HG02885 (cell line): Measurements from ENCODE around the gene KCTD8.
"Not testable (repeated sequence)": the region's sequence is repeated elsewhere in the genome, so short reads cannot be mapped to it uniquely, and the experiment has no call there.

ENCODE experiments used
- ATAC-seq: cut with Tn5 transposase; IDR thresholded peaks from one replicate; pipeline ENCODE4 v1.9.1; 2021; ENCODE audit warnings: mild to moderate bottlenecking; ENCODE audit not compliant: unreplicated experiment, poor library complexity

KCTD8 gene

GRCh38 chr4:44167766-44168165 is 280.8 kb downstream of the KCTD8 start:
- not testable (repeated sequence) for ATAC-seq

GRCh38 chr4:44165938-44166337 is 282.7 kb downstream of the KCTD8 start:
- ATAC-seq = no peak

GRCh38 chr4:44162538-44163270 is 285.9 kb downstream of the KCTD8 start:
- no peak for ATAC-seq

- ATAC-seq = no peak
Observed at GRCh38 chr4:44161756-44162155, 286.9 kb downstream of the KCTD8 start.

- no peak for ATAC-seq
Observed at GRCh38 chr4:44160776-44161367, 287.7 kb downstream of the KCTD8 start.

GRCh38 chr4:44159991-44160390 is 288.6 kb downstream of the KCTD8 start:
- no peak for ATAC-seq

GRCh38 chr4:44157611-44158277 is 290.9 kb downstream of the KCTD8 start:
- ATAC-seq = no peak

- no peak for ATAC-seq
Observed at GRCh38 chr4:44150091-44150576, 298.5 kb downstream of the KCTD8 start.

- ATAC-seq = no peak
Observed at GRCh38 chr4:44149282-44149681, 299.3 kb downstream of the KCTD8 start.

- ATAC-seq = no peak
Observed at GRCh38 chr4:44147571-44148075, 301.0 kb downstream of the KCTD8 start.

- ATAC-seq = no peak
Observed at GRCh38 chr4:44146516-44146915, 302.1 kb downstream of the KCTD8 start.

- ATAC-seq = no peak
Observed at GRCh38 chr4:44145868-44146267, 302.7 kb downstream of the KCTD8 start.

GRCh38 chr4:44132526-44132925 is 316.1 kb downstream of the KCTD8 start:
- no peak for ATAC-seq
